GM23248 (cell line): ENCODE results near the gene CDH22. TPM values are rescaled to one million over a fixed set of nuclear protein-coding genes. Genes with fewer than 3 reads are reported as not detected.
A peak's percentile ranks its signal among the peaks of the same experiment; 100 is the strongest.

Experiments used
- DNase-seq: peaks from one replicate; pipeline ENCODE4 v3.0.0-alpha.2; 2015
- H2AFZ ChIP-seq: fragments of 200-600 bp; sonication (generic); 2 replicates; pipeline ENCODE4 v1.6.1; 2016; ENCODE audit warnings: antibody characterized with exemption
- H3F3A ChIP-seq: fragments of 200-600 bp; sonication (generic); 2 replicates; pipeline ENCODE4 v1.6.1; 2016; ENCODE audit warnings: mild to moderate bottlenecking, antibody characterized with exemption, mixed run types; ENCODE audit not compliant: insufficient read depth
- H3K27ac ChIP-seq: fragments of 200-600 bp; sonication (generic); 2 replicates; pipeline ENCODE4 v1.5.1; 2016; ENCODE audit warnings: mild to moderate bottlenecking
- H3K27me3 ChIP-seq: fragments of 200-600 bp; sonication (generic); replicated peaks from 2 replicates; pipeline ENCODE4 v1.6.1; 2016; ENCODE audit warnings: mild to moderate bottlenecking; ENCODE audit not compliant: insufficient read depth
- H3K36me3 ChIP-seq: fragments of 200-600 bp; sonication (generic); 2 replicates; pipeline ENCODE4 v1.6.1; 2016; ENCODE audit warnings: low read depth, mild to moderate bottlenecking
- H3K4me1 ChIP-seq: fragments of 200-600 bp; sonication (generic); 2 replicates; pipeline ENCODE4 v1.6.1; 2016; ENCODE audit warnings: mild to moderate bottlenecking; ENCODE audit not compliant: insufficient read depth
- H3K4me2 ChIP-seq: fragments of 200-600 bp; sonication (generic); one replicate; pipeline ENCODE4 v1.6.1; 2016; ENCODE audit warnings: mild to moderate bottlenecking; ENCODE audit not compliant: unreplicated experiment
- H3K4me3 ChIP-seq: fragments of 200-600 bp; sonication (generic); 2 replicates; pipeline ENCODE4 v1.5.1; 2016; ENCODE audit warnings: mild to moderate bottlenecking
- H3K79me2 ChIP-seq: fragments of 200-600 bp; sonication (generic); 2 replicates; pipeline ENCODE4 v1.6.1; 2016; ENCODE audit warnings: mild to moderate bottlenecking; ENCODE audit not compliant: insufficient read depth
- H3K9ac ChIP-seq: fragments of 200-600 bp; sonication (generic); 2 replicates; pipeline ENCODE4 v1.6.1; 2016; ENCODE audit warnings: mild to moderate bottlenecking
- H3K9me2 ChIP-seq: fragments of 200-600 bp; sonication (generic); 2 replicates; pipeline ENCODE4 v1.6.1; 2016; ENCODE audit warnings: mixed run types, mild to moderate bottlenecking, moderate library complexity; ENCODE audit not compliant: insufficient read depth
- H3K9me3 ChIP-seq: fragments of 200-600 bp; sonication (generic); one replicate; pipeline ENCODE4 v1.6.1; 2017; ENCODE audit warnings: low read depth
- H4K20me1 ChIP-seq: fragments of 200-600 bp; sonication (generic); 2 replicates; pipeline ENCODE4 v1.6.0; 2016; ENCODE audit not compliant: insufficient read depth
- EZH2 ChIP-seq: fragments of 200-600 bp; sonication (generic); IDR thresholded peaks from 2 replicates; pipeline ENCODE4 v1.6.1; 2018; ENCODE audit warnings: antibody characterized with exemption, mild to moderate bottlenecking; ENCODE audit not compliant: insufficient read depth, poor library complexity, severe bottlenecking
- EZH2phosphoT487 ChIP-seq: fragments of 200-600 bp; sonication (generic); IDR thresholded peaks from 2 replicates; pipeline ENCODE4 v1.6.1; 2018; ENCODE audit warnings: antibody characterized with exemption, moderate library complexity, mild to moderate bottlenecking, low read depth; ENCODE audit not compliant: insufficient read depth
- WGBS, 2 experiments: methylation state at CpG; one replicate each; pipeline ENCODE4 v1.1.6; 2015 to 2017; ENCODE audit warnings: low lambda C conversion rate in 2 of 2, low coverage in 1 of 2; ENCODE audit errors: missing lambda C conversion rate in 2 of 2; 5-methylcytosine and 5-hydroxymethylcytosine counted together
- in situ Hi-C: fragments of 300-500 bp; cut with MboI; formaldehyde crosslinking; loops from 2 replicates; pipeline ENCODE4 v1.15.0; 2020
- polyA plus RNA-seq: library from polyadenylated mRNA; unstranded; fragments of >200 nt; fragmentation: Nextera tagmentation; extraction: Ambion mirVana; gene quantifications from 2 replicates; pipeline ENCODE4 v1.2.1, GENCODE V29; 2016
- total RNA-seq: library from RNA; depleted of rRNA; stranded (reverse); fragments of >200 nt; shearing (Covaris generic); gene quantifications from 2 replicates; pipeline ENCODE4 v1.2.3, GENCODE V29; 2014

The CDH22 gene
- total and polyA plus RNA-seq, 2 experiments from 2014 or later = not detected

DNA sequence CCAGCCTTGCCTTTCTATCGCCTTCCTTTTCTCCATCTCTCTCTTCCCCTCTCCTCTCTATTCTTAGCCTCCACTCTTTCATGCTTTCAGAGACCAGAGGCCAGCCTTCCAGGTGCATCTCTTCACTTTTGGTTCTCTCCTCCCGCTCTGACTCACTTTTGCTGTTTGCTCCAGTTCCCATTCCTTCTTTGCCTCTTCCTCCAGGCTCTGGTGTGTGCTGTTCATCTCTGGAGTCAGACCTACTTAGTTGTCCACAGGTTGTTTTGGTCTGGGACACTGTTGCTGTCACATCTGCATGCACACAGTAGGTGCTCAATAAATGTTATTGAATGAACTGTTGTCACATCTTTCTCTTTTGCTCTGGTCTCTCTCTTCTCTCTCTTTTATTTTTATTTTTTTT lies 1.6 kb upstream of the CDH22 start:
- in situ Hi-C loops = loop anchor here (25.0 kb wide), 1 partner anchor 298 kb away; the partner anchor contains the start of gene MMP9
- Histone ChIP-seq H3K9me2 (no peaks in the 10 kb centered on the region), H3K36me3 (no peaks in the 10 kb centered on the region)

DNA sequence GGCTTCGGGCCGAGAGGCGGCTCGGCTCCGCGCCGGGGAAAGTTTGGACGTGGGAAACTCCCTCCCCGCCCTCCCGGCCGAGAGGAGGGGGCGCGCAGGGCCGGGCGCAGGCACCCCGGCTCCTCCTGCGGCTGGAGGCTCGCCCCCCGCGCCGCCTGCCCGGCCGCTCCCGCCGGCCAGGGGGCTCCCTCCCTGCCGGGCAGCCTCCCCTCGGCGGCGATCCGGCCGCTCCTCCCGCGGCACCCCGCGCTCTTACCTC lies 370 bp downstream of the CDH22 start:
- Histone ChIP-seq H3K9me3 (no peaks in the 10 kb centered on the region), H3K79me2 (no peaks in the 10 kb centered on the region), H3K9ac (no peak overlapping the region), H3K9me2 (no peaks in the 10 kb centered on the region), H3K27ac (no peak overlapping the region), H3K4me3 (peak overlapping the region; percentile 51; the same call in 1 of the 2 replicates), H3K27me3 (peaks cover 86% of the 10 kb centered on the region), H2AFZ (no peak overlapping the region), H3K4me2 (no peak overlapping the region), H4K20me1 (no peaks in the 10 kb centered on the region), H3K36me3 (no peaks in the 10 kb centered on the region), H3K4me1 (no peaks in the 10 kb centered on the region), H3F3A (no peaks in the 10 kb centered on the region)
- no peak for DNase-seq
- 0 to 3% methylated on average over 1 to 21 of the region's 35 CpGs for WGBS, 2 experiments
- in situ Hi-C loops = loop anchor here (25.0 kb wide), 1 partner anchor 296 kb away; the partner anchor contains the start of gene MMP9
- TF ChIP-seq EZH2 (no peak), EZH2phosphoT487 (no peak)

More for the DNA sequence above, 1.6 kb upstream of the CDH22 start:
- no peaks in the 10 kb centered on the region for H3K4me1 ChIP-seq
- no peak for TF ChIP-seq EZH2
- TF ChIP-seq EZH2phosphoT487 = no peak
- H3K27ac ChIP-seq = no peak overlapping the region
- no peak overlapping the region for H3K4me3 ChIP-seq
- DNase-seq = no peak
- no peaks in the 10 kb centered on the region for H3K79me2 ChIP-seq
- no peaks in the 10 kb centered on the region for H4K20me1 ChIP-seq
- H3K9ac ChIP-seq = no peak overlapping the region
- WGBS, 2 experiments = 58 to 70% methylated on average over 2 of the region's 2 CpGs
- no peak overlapping the region for H3K4me2 ChIP-seq
- H3F3A ChIP-seq = no peaks in the 10 kb centered on the region
- peaks cover 92% of the 10 kb centered on the region for H3K27me3 ChIP-seq
- H2AFZ ChIP-seq = no peak overlapping the region
- no peaks in the 10 kb centered on the region for H3K9me3 ChIP-seq

DNA sequence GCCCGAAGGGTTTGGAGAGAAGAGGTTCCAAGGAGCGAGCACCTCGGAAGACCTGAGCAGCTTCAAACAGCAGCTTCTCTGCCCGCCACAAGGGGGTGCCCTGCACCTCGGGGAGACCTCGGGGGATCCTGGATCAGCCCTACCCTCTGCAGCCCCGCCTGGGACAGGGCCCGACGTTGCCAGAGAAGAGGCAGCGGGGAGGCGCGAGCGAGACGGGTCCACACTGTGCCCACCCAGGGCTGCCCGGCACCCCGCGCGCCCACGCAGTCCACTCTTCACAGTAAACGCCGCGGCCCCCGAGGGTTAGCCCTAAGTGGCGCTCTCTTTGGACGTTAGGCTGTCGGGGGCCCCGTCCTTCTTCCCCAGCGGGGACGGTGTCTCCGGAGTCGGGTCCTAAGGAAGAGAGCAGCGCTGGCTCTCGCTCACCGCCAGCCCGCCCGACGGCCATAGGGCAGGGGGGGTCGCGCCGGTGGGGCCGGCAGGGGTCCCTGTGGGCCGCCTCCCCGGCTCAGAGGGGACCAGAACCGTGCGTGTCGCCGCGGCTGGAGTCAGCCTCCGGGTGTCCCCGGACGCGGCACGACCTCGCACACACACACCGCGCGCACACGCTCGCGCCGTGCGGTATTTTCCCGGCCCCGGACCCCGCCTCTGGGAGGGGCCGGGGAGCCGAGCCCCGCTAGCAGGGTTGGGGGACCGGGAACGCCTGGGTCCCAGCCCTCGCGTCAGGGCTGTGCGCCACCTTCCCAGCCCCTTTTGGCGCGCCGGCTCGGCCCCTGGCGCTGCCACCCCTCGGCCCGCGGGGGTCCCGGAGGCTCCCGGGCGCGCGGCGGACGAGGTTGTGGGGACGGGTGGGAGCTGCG lies 929 bp downstream of the CDH22 start:
- no peaks in the 10 kb centered on the region for H3F3A ChIP-seq
- no peak overlapping the region for H3K27ac ChIP-seq
- DNase-seq = peak; percentile 68
- H3K79me2 ChIP-seq = no peaks in the 10 kb centered on the region
- H3K4me3 ChIP-seq = peak overlapping the region; percentile 51; the same call in 1 of the 2 replicates
- H4K20me1 ChIP-seq = no peaks in the 10 kb centered on the region
- no peaks in the 10 kb centered on the region for H3K9me2 ChIP-seq
- TF ChIP-seq EZH2 = peak; percentile 84
- TF ChIP-seq EZH2phosphoT487 = no peak
- no peaks in the 10 kb centered on the region for H3K4me1 ChIP-seq
- WGBS, 2 experiments = 1 to 2% methylated on average over 58 to 75 of the region's 90 CpGs
- in situ Hi-C loops = loop anchor here (25.0 kb wide), 1 partner anchor 295 kb away; the partner anchor contains the start of gene MMP9
- H3K9ac ChIP-seq = no peak overlapping the region
- H3K36me3 ChIP-seq = no peaks in the 10 kb centered on the region
- H3K4me2 ChIP-seq = no peak overlapping the region
- H2AFZ ChIP-seq = no peak overlapping the region
- H3K27me3 ChIP-seq = peaks cover 82% of the 10 kb centered on the region
- no peaks in the 10 kb centered on the region for H3K9me3 ChIP-seq

DNA sequence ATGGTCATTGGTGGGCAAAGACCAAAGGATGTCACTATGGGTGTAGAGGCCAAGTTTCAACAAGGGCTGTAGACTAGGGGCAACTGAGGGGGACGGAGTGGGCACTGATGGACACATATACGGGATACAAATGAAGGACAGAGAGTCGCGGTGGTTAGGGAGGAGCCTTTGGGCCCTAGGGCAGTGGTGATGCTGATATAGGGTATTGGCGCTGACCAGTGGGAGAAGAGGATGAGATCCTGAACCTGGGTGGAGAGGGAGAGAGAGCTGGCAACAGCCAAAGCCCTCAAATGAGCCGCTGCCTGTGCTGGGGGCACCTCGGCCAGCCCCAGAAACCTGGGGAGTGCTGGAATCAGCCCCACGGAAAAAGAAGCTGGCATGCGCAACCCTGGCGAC lies 1.6 kb downstream of the CDH22 start:
- Histone ChIP-seq H3K27ac (no peak overlapping the region), H3K36me3 (no peaks in the 10 kb centered on the region), H3K9me3 (no peaks in the 10 kb centered on the region), H2AFZ (no peak overlapping the region), H3K9me2 (no peaks in the 10 kb centered on the region), H3K4me1 (no peaks in the 10 kb centered on the region), H4K20me1 (no peaks in the 10 kb centered on the region), H3F3A (no peaks in the 10 kb centered on the region), H3K9ac (no peak overlapping the region), H3K4me2 (no peak overlapping the region), H3K27me3 (peaks cover 76% of the 10 kb centered on the region), H3K79me2 (no peaks in the 10 kb centered on the region), H3K4me3 (no peak overlapping the region)
- in situ Hi-C loops = loop anchor here (25.0 kb wide), 1 partner anchor 294 kb away; the partner anchor contains the start of gene MMP9
- TF ChIP-seq EZH2 (no peak), EZH2phosphoT487 (no peak)
- DNase-seq = no peak
- 26 to 37% methylated on average over 10 of the region's 10 CpGs for WGBS, 2 experiments
